BLaER1 treated with 17β-estradiol and CSF1 and Interleukin-3, amounts not matched to agents 10 nM and 100 nM (cell line): Measurements from ENCODE around the gene IRAK1BP1.
"Not testable (repeated sequence)": the region's sequence is repeated elsewhere in the genome, so short reads cannot be mapped to it uniquely, and the experiment has no call there.

Experiments
- H3K27ac ChIP-seq, 11 experiments: shearing (Covaris generic); formaldehyde crosslinking; 2 replicates each; pipeline ENCODE4 v1.8.1; 2022
- H3K27me3 ChIP-seq, 11 experiments: shearing (Covaris generic); formaldehyde crosslinking; 2 replicates each; pipeline ENCODE4 v1.8.1; 2022
- H3K36me3 ChIP-seq, 11 experiments: shearing (Covaris generic); formaldehyde crosslinking; 2 replicates each; pipeline ENCODE4 v1.8.1; 2022
- H3K4me1 ChIP-seq, 10 experiments: shearing (Covaris generic); formaldehyde crosslinking; 2 replicates each; pipeline ENCODE4 v1.8.1; 2022
- H3K4me2 ChIP-seq, 11 experiments: shearing (Covaris generic); formaldehyde crosslinking; 2 replicates each; pipeline ENCODE4 v1.8.1; 2022
- H3K4me3 ChIP-seq, 10 experiments: shearing (Covaris generic); formaldehyde crosslinking; 2 replicates each; pipeline ENCODE4 v1.8.1; 2022
- H3K9ac ChIP-seq, 11 experiments: shearing (Covaris generic); formaldehyde crosslinking; 2 replicates each; pipeline ENCODE4 v1.8.1; 2022
- H3K9me3 ChIP-seq, 11 experiments: shearing (Covaris generic); formaldehyde crosslinking; replicated peaks in 1 of 11; 2 replicates each; pipeline ENCODE4 v1.8.1; 2022
- H4K20me1 ChIP-seq, 11 experiments: shearing (Covaris generic); formaldehyde crosslinking; 2 replicates each; pipeline ENCODE4 v1.8.1; 2022
- Cebpa-rat ChIP-seq, 11 experiments: shearing (Covaris generic); IDR thresholded peaks; 2 replicates each; pipeline ENCODE4 v1.8.1; 2022

Gene IRAK1BP1

DNA sequence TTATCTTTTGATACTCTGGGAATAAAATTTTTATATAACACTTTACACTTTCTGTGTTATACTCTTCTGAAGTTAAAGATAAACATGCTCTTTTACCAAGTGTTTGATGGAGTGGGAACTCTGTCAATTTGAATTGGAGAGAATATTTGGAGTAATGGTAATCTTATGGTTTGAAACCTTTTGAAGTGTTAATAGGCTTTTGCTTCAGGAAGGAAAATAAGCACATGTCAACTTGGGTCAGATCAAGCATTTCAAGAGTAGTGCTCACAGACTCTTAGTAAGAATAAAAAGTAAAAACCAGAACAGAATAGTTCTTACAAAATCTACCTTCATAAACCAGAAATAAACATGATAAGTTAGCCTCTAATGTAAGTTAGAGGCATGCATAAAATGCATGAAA, 24.4 kb upstream of the IRAK1BP1 start:
- H3K27ac ChIP-seq: no peak overlapping the region
- H3K9me3 ChIP-seq: no peaks in the 10 kb centered on the region
- H3K4me2 ChIP-seq: no peak overlapping the region
- no peak overlapping the region for H3K9ac ChIP-seq
- no peaks in the 10 kb centered on the region for H3K27me3 ChIP-seq
- H3K4me1 ChIP-seq: no peaks in the 10 kb centered on the region
- no peaks in the 10 kb centered on the region for H3K36me3 ChIP-seq
- H3K4me3 ChIP-seq: no peak overlapping the region
- TF ChIP-seq Cebpa-rat (IDR thresholded peaks at IDR 0.05): no peak
- H4K20me1 ChIP-seq: no peaks in the 10 kb centered on the region

DNA sequence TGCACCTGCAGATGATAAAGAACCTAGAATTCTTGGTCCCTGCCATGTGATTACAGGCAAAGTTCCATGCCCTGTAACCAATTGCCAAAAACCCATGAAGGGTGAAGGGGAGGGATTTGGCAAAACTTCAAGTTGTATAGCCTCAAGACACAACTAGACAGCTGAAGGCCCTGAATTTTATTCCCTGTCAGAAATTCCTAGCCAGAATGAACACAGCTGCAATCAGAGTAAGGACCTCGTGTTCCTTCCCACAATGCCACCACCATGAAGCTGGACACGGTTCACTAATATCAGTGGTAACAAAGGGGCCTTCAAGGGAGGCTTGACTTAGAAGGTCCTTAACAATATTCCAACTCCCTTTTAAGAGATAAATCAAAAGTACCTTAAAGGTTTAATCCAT, 22.5 kb upstream of the IRAK1BP1 start:
- Histone ChIP-seq H3K27me3 (no peaks in the 10 kb centered on the region), H3K4me1 (no peaks in the 10 kb centered on the region), H3K4me3 (no peak overlapping the region), H3K9me3 (no peaks in the 10 kb centered on the region), H3K36me3 (no peaks in the 10 kb centered on the region), H3K27ac (no peak overlapping the region), H3K4me2 (no peak overlapping the region), H4K20me1 (no peaks in the 10 kb centered on the region), H3K9ac (no peak overlapping the region)
- no peak for TF ChIP-seq Cebpa-rat (IDR thresholded peaks at IDR 0.05)

DNA sequence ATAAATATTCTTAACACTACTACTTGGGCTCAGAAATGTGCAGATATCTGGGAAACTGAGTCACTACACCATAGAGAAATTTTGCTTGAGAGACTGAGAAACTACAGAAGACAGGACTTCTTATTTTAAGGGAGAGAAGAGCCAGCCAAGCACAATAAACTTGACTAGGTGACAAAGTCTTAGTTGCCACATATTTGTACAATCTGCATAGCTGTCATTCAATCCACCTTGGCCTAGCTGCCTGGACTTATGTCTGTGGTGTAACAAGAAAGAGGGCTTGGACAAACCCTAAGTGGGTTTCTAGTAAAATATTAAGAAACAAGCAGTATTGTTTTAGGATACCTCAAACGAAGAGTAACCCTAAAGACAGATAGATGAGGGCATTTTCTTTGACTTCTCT, 21.8 kb upstream of the IRAK1BP1 start:
- Histone ChIP-seq H3K4me1 (no peaks in the 10 kb centered on the region), H3K4me2 (no peak overlapping the region), H3K27me3 (no peaks in the 10 kb centered on the region), H4K20me1 (no peaks in the 10 kb centered on the region), H3K27ac (no peak overlapping the region), H3K9me3 (no peaks in the 10 kb centered on the region), H3K36me3 (no peaks in the 10 kb centered on the region), H3K9ac (no peak overlapping the region), H3K4me3 (no peak overlapping the region)
- no peak for TF ChIP-seq Cebpa-rat (IDR thresholded peaks at IDR 0.05)

DNA sequence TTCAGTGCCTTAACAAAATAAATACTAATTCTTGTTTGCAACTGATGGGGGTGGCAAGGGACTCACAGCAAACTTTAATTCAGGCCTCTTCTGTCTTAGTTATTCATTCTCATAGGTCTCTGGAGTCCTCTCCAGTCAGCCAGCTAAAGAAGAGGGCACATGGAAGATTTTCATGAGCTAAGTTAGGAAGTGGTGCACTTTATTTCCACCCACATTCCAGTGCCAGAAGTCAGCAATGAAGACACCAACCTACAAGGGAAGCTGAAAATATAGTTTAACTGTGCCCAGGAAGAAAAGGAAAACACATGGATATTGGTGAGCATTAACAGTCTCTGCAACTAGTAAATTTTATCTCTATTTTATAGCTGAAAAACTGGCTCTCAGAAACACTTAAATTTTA, 16.7 kb upstream of the IRAK1BP1 start:
- no peak overlapping the region for H3K27ac ChIP-seq
- H3K4me2 ChIP-seq: no peak overlapping the region
- H3K4me1 ChIP-seq: no peaks in the 10 kb centered on the region
- no peak overlapping the region for H3K9ac ChIP-seq
- no peaks in the 10 kb centered on the region for H4K20me1 ChIP-seq
- H3K4me3 ChIP-seq: no peak overlapping the region
- H3K9me3 ChIP-seq: no peaks in the 10 kb centered on the region
- H3K36me3 ChIP-seq: no peaks in the 10 kb centered on the region
- TF ChIP-seq Cebpa-rat (IDR thresholded peaks at IDR 0.05): no peak
- no peaks in the 10 kb centered on the region for H3K27me3 ChIP-seq

GRCh38 chr6:78851156-78851555, 16.2 kb upstream of the IRAK1BP1 start:
- Histone ChIP-seq H3K36me3 (no peaks in the 10 kb centered on the region), H4K20me1 (no peaks in the 10 kb centered on the region), H3K9me3 (no peaks in the 10 kb centered on the region), H3K4me3 (no peak overlapping the region), H3K27me3 (no peaks in the 10 kb centered on the region), H3K27ac (no peak overlapping the region), H3K4me2 (no peak overlapping the region), H3K4me1 (no peaks in the 10 kb centered on the region), H3K9ac (no peak overlapping the region)
- no peak for TF ChIP-seq Cebpa-rat (IDR thresholded peaks at IDR 0.05)

DNA sequence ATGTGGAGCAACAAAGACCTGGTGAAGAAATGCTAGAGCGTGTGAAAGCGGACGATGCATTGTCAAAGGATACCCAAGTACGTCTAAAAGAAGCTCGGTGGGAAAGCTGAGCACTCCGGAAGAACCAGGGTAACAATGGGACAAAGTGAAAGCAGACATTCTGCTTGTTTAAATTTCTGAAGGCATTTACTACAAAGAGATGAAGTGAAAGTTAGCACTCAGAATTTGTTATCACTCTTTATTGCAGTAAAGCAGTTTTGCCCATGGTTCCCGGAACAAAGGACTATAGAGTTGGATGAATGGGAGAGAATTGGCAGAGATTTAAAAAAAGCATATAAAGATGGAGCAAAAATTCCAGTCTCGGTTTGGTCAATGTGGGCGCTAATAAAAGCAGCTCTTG, 12.8 kb upstream of the IRAK1BP1 start:
- Histone ChIP-seq H3K36me3 (no peaks in the 10 kb centered on the region), H3K27ac (no peak overlapping the region), H3K4me3 (no peak overlapping the region), H3K4me1 (no peaks in the 10 kb centered on the region), H3K9me3 (no peaks in the 10 kb centered on the region; a peak in 1 of 22 replicates), H3K4me2 (no peak overlapping the region), H3K27me3 (no peaks in the 10 kb centered on the region), H4K20me1 (no peaks in the 10 kb centered on the region), H3K9ac (no peak overlapping the region)
- TF ChIP-seq Cebpa-rat (IDR thresholded peaks at IDR 0.05): no peak

GRCh38 chr6:78858339-78858938, 8.9 kb upstream of the IRAK1BP1 start:
- H3K4me1 ChIP-seq, H3K4me2 ChIP-seq: not testable (repeated sequence)

GRCh38 chr6:78861509-78861908, 5.8 kb upstream of the IRAK1BP1 start:
- peaks cover 0 to 5% (median 0%) of the 10 kb centered on the region in 10 experiments; a peak in 1 of 20 replicates for H3K4me1 ChIP-seq
- no peak overlapping the region for H3K27ac ChIP-seq
- H3K4me2 ChIP-seq: no peak overlapping the region
- no peak overlapping the region for H3K9ac ChIP-seq
- no peaks in the 10 kb centered on the region for H3K27me3 ChIP-seq
- no peak for TF ChIP-seq Cebpa-rat (IDR thresholded peaks at IDR 0.05)
- H4K20me1 ChIP-seq: no peaks in the 10 kb centered on the region
- H3K4me3 ChIP-seq: no peak overlapping the region
- H3K9me3 ChIP-seq: no peaks in the 10 kb centered on the region; a peak in 1 of 22 replicates
- no peaks in the 10 kb centered on the region for H3K36me3 ChIP-seq

More at GRCh38 chr6:78858339-78858938, 8.9 kb upstream of the IRAK1BP1 start:
- H3K27me3 ChIP-seq, H4K20me1 ChIP-seq, H3K9ac ChIP-seq, H3K4me3 ChIP-seq, H3K27ac ChIP-seq, H3K9me3 ChIP-seq, H3K36me3 ChIP-seq: not testable (repeated sequence)

DNA sequence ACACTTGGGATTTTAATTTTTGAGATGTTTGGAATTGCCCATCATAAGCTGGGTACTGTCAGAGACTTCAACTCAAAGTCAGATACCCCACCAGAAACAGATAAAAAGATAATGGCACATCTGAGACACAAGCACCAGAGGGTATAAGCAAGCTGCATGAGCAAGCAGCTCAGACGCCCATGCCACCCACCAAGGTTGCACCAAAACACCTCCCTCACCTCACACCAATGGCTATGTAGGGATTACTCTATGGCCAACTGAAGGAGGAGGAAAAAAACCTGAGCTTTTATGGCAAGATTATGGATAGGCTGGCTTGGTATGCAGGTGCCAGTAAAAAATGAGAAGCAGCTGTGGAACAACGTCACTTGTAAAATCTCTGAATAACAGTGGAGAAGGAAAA, 3.8 kb upstream of the IRAK1BP1 start:
- Histone ChIP-seq H3K4me3 (no peak overlapping the region), H3K36me3 (no peaks in the 10 kb centered on the region), H3K27ac (no peak overlapping the region), H3K9ac (no peak overlapping the region), H3K4me1 (peaks cover 0 to 7% (median 3%) of the 10 kb centered on the region in 10 experiments; a peak in 6 of 20 replicates), H3K9me3 (no peaks in the 10 kb centered on the region), H3K27me3 (no peaks in the 10 kb centered on the region), H4K20me1 (no peaks in the 10 kb centered on the region), H3K4me2 (no peak overlapping the region)
- no peak for TF ChIP-seq Cebpa-rat (IDR thresholded peaks at IDR 0.05)

GRCh38 chr6:78864957-78865356, 2.4 kb upstream of the IRAK1BP1 start:
- no peak overlapping the region for H3K4me2 ChIP-seq
- H3K27me3 ChIP-seq: no peaks in the 10 kb centered on the region

More at GRCh38 chr6:78864957-78865356, 2.4 kb upstream of the IRAK1BP1 start:
- Histone ChIP-seq H4K20me1 (no peaks in the 10 kb centered on the region), H3K4me1 (peaks cover 0 to 8% (median 3%) of the 10 kb centered on the region in 10 experiments; a peak in 6 of 20 replicates), H3K9me3 (no peaks in the 10 kb centered on the region), H3K4me3 (no peak overlapping the region), H3K27ac (no peak overlapping the region), H3K36me3 (no peaks in the 10 kb centered on the region), H3K9ac (no peak overlapping the region)
- TF ChIP-seq Cebpa-rat (IDR thresholded peaks at IDR 0.05): no peak
